Activated T-cell treated with anti-CD3 and anti-CD28 coated beads, Interleukin-2, amount 50 U/mL, for 1 hour (primary cell): ENCODE measurements around the gene CDCA3.
"Not testable (repeated sequence)": the region's sequence is repeated elsewhere in the genome, so short reads cannot be mapped to it uniquely, and the experiment has no call there.

Experiments
- DNase-seq: peaks from one replicate; pipeline ENCODE4 v3.0.0-alpha.2; 2020

Gene CDCA3

DNA sequence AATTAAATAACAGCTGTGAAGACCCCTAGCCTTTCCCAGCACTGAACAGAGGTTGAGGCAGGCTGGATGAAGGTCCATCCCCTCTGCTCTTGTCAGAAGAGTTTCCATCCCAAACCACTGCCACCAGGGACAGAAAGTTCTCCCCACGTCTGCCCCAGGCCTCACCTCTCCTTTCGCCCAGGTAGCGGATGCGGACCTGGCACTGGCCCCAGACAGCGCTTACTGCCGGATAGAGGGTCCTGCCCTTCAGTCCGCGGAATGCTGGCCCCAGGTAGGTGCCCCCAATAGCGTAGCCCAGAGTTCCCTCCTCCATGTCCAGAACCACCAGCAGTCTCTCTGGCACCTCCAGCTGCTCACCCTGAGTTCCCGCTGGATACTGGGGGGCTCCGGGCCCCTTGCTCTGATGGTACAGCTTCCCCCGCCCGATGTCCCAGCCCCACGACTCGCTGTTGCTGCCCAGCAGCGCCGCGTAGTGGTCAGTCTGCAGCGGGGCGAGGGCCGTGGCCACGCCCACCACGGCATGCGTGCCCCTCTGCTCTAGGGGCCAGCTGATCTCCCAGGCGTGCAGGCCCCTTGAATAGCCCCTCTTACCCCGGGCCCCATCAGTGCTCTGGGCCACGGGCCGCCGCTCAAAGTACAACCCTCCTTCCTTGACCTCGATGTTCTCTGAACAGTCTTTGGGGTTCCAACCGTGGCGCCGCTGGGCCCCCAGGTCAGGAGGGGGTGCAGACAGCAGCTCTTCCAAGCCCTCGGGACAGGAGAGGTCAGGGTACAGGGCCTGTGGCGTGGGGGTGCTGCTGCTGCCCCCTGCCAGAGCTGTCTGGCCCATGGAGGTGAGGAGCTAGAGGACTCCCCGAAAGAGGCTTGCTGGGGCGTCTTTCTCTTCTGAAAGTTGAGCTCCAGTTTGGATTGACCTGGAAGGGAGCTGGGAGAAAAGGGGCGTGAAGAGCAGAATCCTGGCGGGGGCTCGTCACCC, 21.3 kb upstream of the CDCA3 start:
- DNase-seq: peak; percentile 91

DNA sequence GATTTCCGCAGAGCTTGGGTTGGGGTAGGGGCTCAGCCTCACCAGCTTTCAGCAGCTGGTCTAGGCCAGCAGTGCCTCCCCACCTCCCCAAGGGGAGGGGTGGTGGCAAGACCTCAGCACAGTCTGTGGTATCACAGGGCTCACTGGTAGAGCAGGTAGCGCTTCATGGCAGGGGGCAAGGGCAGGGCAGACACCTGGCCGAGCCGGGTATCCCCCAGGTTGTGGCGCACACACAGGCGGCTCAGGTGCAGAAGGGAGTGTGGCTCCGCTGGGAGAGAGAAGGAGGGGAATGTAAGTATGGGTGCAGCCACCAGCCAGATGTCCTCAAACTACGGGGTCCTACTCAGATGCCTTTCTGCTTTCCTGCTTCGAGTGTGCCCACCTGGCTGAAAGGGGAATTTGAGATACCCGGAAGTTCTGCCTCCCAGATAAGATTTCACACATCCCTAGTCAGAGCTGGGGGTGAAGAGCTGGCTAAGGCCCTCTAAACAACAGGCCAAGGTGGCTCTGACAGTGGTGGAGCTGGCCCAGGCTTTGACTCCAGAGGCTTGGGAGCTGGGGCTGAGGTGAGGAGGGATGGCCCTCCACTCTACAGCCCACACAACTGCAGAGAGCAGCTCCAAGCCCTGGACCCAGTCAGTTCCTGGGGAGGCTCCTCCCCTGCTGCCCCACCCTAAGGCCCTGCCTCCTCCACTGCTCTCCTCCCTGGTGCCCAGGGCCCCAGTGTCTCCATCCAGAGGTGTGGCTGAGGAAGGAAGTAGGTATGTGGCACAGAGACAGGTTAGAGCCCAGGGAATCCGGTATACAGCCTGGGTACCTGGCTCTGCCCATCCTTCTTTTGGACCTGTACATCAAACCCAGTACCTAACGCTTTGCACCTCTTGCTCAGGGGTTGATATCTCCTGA, 20.2 kb upstream of the CDCA3 start:
- DNase-seq: peak; percentile 43

DNA sequence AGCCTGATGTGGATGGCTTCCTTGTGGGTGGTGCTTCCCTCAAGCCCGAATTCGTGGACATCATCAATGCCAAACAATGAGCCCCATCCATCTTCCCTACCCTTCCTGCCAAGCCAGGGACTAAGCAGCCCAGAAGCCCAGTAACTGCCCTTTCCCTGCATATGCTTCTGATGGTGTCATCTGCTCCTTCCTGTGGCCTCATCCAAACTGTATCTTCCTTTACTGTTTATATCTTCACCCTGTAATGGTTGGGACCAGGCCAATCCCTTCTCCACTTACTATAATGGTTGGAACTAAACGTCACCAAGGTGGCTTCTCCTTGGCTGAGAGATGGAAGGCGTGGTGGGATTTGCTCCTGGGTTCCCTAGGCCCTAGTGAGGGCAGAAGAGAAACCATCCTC, 19.2 kb upstream of the CDCA3 start:
- DNase-seq: not testable (repeated sequence)

DNA sequence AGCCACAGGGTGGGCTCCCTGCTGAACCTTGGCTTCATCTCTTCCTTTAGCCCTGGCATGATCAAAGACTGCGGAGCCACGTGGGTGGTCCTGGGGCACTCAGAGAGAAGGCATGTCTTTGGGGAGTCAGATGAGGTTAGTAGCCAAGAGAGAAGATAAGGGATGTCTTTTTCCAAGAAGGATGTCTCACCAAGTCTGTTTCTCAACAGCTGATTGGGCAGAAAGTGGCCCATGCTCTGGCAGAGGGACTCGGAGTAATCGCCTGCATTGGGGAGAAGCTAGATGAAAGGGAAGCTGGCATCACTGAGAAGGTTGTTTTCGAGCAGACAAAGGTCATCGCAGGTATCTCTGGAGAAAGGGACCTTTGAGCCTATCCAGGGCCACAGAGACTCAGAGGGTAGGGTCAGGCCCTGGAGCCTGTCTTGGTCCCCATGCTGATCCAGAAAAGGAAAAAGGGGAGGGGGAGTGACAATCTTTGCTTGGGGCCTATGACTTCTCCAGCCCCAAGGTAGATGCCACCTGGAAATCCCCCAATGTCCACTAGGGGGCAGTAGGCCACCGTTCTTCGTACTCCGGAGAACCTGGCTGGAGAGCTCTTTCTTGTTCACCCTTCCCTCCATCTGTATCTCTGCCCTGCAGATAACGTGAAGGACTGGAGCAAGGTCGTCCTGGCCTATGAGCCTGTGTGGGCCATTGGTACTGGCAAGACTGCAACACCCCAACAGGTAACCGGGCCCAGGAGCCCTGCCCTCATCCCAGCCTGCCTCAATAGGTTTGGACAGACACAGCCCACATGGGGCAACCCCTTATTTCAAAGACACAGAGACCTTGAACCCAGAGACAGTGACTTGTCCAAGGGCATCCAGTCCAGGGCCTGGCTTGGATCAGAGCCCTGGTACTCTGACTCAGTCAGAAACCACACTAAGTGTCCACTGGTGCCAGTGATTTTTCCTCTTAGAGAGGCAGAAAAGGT, 18.2 kb upstream of the CDCA3 start:
- DNase-seq: peak; percentile 87

DNA sequence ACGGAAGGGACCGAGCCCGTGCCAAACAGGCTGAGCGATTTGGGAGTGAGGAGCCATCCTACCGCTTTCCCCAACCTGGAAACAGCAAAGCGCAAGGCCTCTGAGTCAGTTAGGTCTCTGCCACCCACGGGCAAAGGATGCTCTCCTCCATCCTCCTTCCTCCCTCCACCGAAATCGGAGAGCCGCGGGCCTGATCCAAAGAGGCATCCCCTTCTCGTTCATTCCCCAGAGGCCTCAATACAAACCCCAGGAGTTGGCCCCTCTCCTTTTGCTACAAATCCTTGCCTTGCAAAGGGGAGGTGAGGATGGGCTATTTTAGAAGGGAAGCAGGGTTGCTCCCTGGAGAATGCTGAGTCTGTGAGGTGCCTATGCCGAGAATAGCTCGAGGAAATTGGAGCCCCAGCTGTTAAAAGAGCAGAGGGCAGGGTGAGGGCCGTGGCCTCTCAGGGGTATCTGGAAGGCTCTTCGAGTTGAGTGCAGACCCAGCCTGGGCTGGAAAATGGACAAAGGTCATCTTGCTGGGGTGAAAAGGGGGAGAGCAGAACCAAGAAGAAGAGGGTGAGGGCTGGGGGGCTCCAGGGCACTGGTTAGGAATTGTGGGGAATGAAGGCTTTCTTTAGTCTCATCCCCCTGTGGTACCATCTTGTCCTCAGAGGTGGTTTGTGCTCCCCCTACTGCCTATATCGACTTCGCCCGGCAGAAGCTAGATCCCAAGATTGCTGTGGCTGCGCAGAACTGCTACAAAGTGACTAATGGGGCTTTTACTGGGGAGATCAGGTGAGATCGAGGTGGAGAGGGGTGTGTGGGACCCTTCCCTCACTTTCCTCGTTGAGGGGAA, 17.3 kb upstream of the CDCA3 start:
- no peak for DNase-seq

DNA sequence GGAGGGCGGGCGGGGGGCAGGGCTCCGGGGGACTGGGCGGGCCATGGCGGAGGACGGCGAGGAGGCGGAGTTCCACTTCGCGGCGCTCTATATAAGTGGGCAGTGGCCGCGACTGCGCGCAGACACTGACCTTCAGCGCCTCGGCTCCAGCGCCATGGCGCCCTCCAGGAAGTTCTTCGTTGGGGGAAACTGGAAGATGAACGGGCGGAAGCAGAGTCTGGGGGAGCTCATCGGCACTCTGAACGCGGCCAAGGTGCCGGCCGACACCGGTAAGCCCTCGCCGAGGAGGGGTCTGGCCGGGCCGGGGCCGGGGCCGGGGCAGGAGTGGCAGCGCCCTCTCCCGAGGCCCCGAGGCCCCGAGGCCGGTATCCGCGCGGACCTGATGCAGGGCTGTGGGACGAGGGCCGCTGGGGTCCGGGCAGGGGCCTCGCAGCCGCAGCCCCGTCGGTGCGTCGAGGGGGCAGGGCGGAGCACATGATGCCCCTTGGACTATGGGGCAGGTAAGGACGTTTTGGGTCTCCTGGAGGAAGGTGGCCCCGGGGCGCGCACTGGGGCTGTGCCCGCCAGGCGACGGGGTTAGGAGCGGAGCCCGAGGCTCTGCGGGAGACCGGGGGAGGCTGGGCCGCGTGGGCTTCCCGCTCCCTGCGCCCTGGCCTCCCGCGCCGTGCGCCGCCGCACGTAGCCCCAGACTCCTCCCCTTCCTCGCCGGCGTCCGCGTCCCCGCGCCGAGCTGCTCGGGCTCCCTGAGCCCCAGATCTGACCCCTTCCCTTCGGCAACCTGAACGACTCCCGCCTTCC, 16.5 kb upstream of the CDCA3 start, which contains the start of gene TPI1:
Gene TPI1, plus strand, starts transcription at position 119 of the 798 bp plus-strand sequence. Its CDS starts 36 bp downstream, at position 155.
- peak; percentile 78 for DNase-seq

DNA sequence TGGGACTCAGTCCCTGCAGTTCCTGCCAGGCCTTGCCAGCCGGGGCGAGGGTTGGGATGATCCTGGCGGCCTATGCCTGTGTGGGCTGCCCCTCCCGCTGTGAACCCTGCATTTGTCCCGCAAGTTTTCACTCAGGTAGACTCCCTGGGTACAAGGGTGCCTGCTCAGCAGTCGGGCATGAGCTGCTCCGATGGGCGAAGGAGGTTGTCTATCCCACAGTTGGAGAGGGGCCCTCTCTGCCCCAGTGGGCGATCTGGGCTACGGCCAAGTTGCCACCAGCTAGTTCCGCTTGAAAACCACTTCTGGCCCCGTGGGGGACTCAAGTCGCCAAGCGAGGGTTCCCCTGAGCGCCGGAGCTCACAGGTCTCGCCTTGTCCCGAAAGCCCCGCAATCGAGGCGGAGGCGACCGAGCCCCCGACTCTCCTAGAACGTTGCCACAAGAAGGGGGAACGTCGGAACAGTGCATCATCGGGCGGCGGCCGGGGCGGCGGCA, 15.9 kb upstream of the CDCA3 start:
- no peak for DNase-seq

DNA sequence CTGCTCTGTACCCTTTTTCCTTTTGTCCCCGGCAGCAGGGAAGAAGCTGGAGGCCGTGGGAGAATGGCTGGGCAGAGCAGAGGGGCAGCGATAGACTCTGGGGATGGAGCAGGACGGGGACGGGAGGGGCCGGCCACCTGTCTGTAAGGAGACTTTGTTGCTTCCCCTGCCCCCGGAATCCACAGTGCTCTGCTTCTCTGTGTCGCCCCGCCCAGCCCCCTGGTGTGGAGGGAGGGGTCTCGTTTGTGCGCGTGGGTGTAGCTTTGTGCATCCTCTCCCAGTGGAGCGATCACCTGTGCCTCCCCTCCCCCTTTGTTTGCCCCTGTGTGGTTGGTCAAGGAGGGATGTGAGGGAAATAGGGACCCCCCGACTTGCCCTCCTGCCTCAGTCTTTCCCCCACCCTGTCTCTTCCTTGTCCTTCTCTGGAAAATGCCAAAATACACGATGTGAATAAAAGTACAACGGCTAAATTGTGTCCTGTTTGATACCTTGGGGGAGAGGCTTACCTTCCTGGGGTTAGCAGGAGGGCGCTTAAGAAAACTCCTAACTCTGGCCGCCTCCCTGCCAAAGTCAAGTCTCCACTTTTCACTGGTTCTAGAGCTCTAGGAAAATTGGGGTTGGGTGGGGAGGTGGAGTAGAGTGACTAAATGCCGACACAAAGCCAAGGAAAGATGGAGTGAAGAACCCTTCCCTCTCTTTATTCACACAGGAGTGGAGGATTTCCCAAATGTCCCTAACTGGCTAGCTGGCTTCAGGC, 15.3 kb upstream of the CDCA3 start:
- no peak for DNase-seq

DNA sequence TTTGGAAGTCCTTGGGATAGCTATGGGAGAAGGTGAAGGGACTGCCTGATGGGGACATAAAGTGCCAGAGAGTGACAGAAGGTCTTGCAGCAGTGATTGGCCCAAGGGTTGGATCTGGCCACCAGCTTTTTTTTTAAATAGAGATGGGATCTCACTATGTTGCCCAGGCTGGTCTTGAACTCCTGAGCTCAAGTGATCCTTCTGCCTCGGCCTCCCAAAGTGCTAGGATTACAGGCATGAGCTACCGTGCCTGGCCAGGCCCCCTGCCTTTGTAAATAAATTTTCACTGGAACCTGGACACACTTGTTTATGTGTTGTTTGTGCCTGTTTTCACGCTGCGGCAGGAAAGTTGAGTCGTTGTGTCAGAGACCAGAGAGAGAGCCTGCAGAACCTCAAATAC, 14.2 kb upstream of the CDCA3 start:
- DNase-seq: not testable (repeated sequence)

DNA sequence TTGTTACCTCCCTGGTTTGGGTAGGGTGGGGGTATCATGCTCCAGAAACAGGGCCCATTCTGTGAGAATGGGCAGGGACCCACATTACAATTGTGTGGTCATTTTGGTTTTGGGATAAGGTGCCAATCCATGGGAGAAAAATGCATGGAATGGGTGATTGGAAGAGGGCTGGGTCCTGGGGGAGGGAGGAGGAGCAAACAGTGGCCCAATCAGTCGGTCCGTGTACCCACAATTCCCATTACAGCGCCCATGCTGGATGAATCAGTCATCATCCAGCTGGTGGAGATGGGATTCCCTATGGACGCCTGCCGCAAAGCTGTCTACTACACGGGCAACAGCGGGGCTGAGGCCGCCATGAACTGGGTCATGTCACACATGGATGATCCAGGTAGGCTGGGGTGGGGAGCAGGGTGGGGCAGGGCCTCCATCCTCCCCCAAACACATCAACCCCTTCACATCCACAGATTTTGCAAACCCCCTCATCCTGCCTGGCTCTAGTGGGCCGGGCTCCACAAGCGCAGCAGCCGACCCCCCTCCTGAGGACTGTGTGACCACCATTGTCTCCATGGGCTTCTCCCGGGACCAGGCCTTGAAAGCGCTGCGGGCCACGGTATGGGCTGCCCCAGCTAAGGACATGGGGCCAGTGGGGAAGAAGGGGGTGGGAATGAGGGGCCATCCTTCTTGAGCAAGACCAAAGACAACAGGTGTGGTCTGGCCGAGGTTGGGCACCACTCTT, 12.7 kb upstream of the CDCA3 start:
- no peak for DNase-seq

DNA sequence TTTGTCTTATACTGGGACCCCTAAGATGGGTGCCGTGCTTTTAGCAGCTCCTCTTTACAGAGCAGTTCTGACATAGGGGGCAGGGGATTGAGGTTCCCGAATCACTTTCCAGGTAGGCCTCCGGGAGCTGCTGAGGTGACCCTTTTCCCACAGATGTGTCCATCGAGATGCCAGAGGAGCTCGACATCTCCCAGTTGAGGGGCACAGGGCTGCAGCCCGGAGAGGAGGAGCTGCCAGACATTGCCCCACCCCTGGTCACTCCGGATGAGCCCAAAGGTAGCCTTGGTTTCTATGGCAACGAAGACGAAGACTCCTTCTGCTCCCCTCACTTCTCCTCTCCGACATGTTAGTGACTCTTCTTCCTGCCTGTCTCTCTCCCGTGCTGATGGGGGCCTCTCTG, 11.9 kb upstream of the CDCA3 start:
- no peak for DNase-seq

DNA sequence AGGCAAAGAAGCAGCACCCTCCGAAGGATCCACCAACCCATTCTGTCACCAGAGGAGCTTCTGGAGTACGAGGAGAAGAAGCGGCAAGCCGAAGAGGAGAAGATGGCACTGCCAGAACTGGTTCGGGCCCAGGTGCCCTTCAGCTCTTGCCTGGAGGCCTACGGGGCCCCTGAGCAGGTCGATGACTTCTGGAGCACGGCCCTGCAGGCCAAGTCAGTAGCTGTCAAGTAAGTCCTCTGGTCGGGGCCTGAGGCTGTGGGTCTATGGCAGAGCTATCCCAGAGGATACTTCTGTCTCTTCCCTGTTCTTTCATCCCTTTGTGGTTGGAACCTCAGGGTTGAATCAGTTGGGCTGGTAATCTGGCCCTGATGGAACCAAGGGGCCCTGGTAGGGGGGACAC, 10.3 kb upstream of the CDCA3 start:
- no peak for DNase-seq

DNA sequence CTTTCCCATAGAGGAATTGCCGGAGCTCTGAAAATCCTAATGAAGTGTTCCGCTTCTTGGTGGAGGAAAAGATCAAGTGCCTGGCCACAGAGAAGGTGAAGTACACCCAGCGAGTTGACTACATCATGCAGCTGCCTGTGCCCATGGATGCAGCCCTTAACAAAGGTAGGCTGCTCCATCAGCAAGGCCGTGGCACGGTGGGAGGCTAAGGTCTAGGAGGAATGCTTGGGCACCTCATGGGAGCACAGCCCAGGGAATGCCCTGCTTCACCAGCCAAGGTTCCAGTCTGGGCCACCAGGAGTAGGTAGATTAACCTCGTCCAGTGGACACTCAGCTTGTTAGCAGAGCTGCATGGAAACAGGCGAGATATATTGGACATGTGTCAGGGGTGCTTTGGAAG, 9.9 kb upstream of the CDCA3 start:
- DNase-seq: no peak

DNA sequence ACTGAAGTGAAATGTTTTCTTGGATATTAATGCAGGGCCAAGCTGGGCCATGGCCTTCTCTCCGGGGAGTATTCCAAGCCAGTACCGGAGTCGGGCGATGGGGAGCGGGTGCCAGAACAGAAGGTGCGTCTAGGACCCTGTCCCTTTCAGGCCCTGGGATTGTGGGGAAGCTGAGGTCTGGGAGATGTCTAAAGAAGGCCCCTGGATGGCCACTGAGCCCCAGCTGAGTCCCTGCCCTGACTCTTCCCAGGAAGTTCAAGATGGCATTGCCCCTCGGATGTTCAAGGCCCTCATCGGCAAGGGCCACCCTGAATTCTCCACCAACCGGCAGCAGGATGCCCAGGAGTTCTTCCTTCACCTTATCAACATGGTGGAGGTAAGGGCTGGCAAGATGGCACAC, 9.0 kb upstream of the CDCA3 start:
- no peak for DNase-seq

DNA sequence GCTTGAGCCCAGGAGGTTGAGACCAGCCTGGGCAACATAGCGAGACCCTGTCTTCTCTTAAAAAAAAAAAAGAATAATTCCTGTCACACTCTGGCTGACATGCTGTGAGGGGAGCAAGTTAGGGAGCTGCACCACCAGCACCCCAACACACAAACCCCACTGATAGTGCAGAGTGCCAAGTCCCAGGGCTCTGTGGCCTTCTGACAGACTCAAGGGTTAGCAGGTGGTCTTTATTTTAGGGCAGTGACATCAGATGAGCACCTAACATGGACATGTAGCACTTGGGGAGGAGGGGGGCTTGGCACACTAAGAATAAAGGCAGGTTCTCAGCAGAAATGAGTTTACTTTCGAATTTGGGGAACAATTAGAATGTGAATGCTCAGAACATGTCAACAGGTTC, 7.7 kb upstream of the CDCA3 start:
- DNase-seq: no peak

DNA sequence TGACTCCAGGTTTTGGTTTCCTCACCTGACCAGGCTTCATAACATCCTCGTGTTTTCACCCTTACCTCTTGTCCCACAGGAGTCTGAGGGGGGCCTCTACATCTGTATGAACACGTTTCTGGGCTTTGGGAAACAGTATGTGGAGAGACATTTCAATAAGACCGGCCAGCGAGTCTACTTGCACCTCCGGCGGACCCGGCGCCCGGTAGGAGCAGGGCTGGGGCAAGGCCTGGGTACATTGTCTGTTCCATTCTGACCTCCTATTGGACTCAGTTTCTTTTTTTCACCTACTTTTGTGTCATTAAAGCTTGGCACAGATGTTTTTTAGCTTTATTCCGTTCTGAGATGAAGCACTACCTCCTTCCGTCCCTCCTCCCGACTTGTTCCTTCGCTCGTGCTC, 4.2 kb upstream of the CDCA3 start:
- no peak for DNase-seq

DNA sequence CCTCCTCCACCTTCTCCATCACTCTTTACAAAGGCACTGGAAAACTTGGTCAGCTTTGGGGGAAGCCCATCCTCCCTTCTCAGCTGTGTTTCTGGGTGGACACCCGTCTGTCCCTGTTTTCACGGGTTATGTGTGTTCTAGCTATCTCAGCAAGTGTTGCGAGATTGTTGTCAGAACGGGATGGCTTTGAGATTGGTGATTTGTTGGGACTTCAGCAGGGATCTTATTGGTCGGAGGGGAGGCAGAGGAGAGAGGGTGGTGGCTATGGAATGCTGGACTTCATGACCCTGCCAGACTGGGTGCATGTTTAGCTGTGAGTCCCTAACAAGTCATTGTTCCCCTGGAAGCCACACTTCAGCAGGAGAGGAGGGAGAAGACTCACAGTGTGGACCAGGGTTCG, 3.0 kb upstream of the CDCA3 start:
- DNase-seq: no peak

DNA sequence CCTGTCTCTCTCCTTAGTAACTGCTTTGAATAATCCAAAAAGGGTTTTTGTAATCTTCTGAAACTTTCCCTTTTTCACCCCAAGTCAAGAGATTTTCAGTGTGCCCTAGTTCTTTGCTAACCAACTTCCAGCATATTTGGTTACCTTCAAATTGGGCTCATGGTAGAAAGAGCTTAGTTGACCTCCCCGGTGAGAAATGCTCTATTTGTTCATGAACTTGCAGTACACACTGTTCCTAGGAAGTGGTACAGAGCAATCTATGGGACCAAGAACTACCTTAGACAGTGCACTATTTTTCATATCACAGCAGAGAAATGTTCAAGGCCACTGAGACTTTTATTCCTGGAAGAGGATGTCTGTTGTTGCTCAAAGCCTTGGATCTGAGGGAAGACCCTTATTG, 2.5 kb upstream of the CDCA3 start:
- no peak for DNase-seq
